Activated B cell treated with CpG ODN at 0.5 μM for 24 hours (primary cell): ENCODE data around the gene SPATS2. TPM values are rescaled to one million over a fixed set of nuclear protein-coding genes. Genes with fewer than 3 reads are reported as not detected.

Experiments
- ATAC-seq: fragments of 200-7000 bp; cut with Tn5 transposase; one replicate; pipeline ENCODE4 v1.10.0; 2021; ENCODE audit warnings: low read depth, mild to moderate bottlenecking, moderate library complexity
- CTCF ChIA-PET: fragments of 350-600 bp; sonication (Branson Sonifier 250); formaldehyde crosslinking; loops from one replicate; lab custom pipeline; 2021; ENCODE audit warnings: antibody characterized with exemption; lab: Charles Lee
- POLR2A ChIA-PET: fragments of 350-600 bp; sonication (Branson Sonifier 250); formaldehyde crosslinking; loops from one replicate; lab custom pipeline; 2021; ENCODE audit warnings: antibody characterized with exemption; lab: Charles Lee
- DNase-seq: peaks from one replicate; pipeline ENCODE4 v3.0.0; 2022
- H3K27ac Mint-ChIP-seq: one replicate; pipeline ENCODE4 v1.8.0; 2020; ENCODE audit warnings: mixed read lengths
- H3K27me3 Mint-ChIP-seq: one replicate; pipeline ENCODE4 v1.8.0; 2021; ENCODE audit warnings: mixed read lengths
- H3K36me3 Mint-ChIP-seq: one replicate; pipeline ENCODE4 v1.8.0; 2021; ENCODE audit warnings: low read depth, mixed read lengths
- H3K4me1 Mint-ChIP-seq: one replicate; pipeline ENCODE4 v1.8.0; 2021; ENCODE audit warnings: mixed read lengths
- H3K4me3 Mint-ChIP-seq: one replicate; pipeline ENCODE4 v1.8.0; 2020; ENCODE audit warnings: mild to moderate bottlenecking, mixed read lengths
- H3K9me3 Mint-ChIP-seq: one replicate; pipeline ENCODE4 v1.8.0; 2020; ENCODE audit warnings: mixed read lengths
- CTCF ChIP-seq: fragments of 200-600 bp; IDR thresholded peaks from one replicate; pipeline ENCODE4 v1.8.0; 2022; ENCODE audit warnings: antibody characterized with exemption, mild to moderate bottlenecking
- intact Hi-C: fragments of 100-400 bp; cut with micrococcal nuclease; formaldehyde crosslinking; loops from one replicate; pipeline ENCODE4 v1.15.1; 2024
- total RNA-seq: library from RNA; stranded (reverse); gene quantifications from 2 replicates; pipeline ENCODE4 v1.2.3, GENCODE V29; 2022

SPATS2 gene
- total RNA-seq, 1 donor from 2014 or later: 18.9 TPM

DNA sequence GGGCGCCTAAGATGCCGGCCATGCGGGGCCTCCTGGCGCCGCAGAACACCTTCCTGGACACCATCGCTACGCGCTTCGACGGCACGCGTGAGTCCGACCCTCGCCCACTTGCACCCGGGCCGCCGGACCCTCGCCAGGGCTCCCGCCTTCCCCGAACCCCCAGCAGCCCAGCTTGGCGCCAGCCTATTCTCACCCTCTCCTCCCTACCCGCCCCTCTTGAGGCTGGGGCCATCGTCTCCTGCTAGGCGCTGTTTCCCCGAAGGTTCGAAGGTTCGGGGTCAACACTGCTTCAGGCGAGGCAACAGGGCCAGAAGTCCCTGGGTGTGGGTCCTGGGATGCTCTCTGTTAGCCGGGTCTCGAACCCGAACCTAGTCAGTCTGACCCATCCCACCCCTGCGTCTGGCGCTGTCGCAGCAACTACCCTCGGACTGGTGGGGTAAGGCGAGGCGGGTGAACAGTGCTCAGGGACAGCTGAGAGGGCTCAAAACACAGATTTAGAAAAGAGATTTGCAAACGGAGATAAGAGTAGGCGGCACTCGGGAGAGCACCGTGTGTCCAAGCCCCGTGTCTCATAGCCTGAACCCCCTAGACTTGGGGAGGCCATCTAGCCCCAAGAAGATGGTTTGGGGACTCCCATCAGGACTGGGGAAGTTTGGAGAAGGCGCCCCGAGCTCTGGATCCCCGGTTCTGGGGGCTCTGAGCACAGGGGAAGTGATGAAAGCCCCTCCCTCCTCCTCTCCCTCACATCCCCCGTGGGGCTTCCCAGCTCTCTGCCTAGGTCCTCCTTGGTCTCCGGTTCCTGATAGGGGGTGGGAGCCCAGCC is 172.4 kb downstream of the SPATS2 start:
- H3K27me3 Mint-ChIP-seq: peaks cover 29% of the 10 kb centered on the region

DNA sequence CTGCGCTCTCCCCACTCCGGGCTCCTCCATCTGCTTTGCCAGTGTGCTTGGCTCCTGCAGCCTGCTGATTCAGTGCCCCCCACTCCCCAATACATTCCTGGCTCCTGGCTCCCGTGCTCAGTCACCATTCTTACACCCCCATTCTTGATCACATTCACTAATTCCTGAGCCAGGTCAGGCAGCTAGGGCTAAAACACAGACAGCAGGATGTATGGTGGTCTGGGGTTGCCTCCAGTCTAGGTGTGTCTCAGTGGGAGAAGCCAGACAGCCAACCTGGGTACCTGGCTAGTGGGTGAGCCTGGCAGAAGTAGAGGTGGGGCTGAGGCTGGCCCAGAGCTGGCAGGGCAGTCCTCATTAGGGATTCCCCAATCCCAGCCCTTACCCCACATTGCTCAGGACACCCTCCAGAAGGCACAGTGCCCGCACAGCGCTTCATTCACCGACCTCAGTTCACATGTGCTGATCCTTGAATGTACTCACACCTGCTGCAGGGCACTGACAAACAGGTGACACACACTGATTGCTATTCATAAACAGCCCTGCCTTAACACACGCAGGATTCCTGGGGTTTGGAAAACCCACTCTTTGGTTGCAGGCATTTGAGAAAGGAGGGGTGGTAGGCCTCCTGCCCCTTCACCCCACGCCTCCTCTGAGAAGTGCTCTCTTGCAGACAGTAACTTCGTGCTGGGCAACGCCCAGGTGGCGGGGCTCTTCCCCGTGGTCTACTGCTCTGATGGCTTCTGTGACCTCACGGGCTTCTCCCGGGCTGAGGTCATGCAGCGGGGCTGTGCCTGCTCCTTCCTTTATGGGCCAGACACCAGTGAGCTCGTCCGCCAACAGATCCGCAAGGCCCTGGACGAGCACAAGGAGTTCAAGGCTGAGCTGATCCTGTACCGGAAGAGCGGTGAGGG is 173.2 kb downstream of the SPATS2 start:
- Mint-ChIP-seq H3K9me3 (no peaks in the 10 kb centered on the region), H3K36me3 (no peaks in the 10 kb centered on the region), H3K27me3 (peaks cover 32% of the 10 kb centered on the region), H3K4me3 (peak overlapping the region; percentile 61), H3K4me1 (peaks cover 43% of the 10 kb centered on the region), H3K27ac (no peak overlapping the region)
- no peak for ATAC-seq
- intact Hi-C loops: no loop called here
- DNase-seq: no peak
- CTCF ChIA-PET: no interaction called here
- POLR2A ChIA-PET: interaction anchor here (0.7 to 1.2 kb wide), 2 partner anchors 27 to 222 kb away, joined by 3 to 4 read pairs; no protein-coding TSS in a partner anchor
- no peak for TF ChIP-seq CTCF

More for the DNA sequence above, 172.4 kb downstream of the SPATS2 start:
- DNase-seq (no peak), ATAC-seq (no peak)
- CTCF ChIA-PET: interaction anchor here (2.2 kb wide), 1 partner anchor 181 kb away, joined by 7 read pairs; no protein-coding TSS in a partner anchor
- H3K9me3 Mint-ChIP-seq: no peaks in the 10 kb centered on the region
- POLR2A ChIA-PET: interaction anchor here (0.7 to 1.2 kb wide), 2 partner anchors 28 to 223 kb away, joined by 3 to 4 read pairs; no protein-coding TSS in a partner anchor
- peak overlapping the region; percentile 72 for H3K4me3 Mint-ChIP-seq
- no peaks in the 10 kb centered on the region for H3K36me3 Mint-ChIP-seq
- intact Hi-C loops: loop anchor here (1.0 to 2.0 kb wide), 2 partner anchors 10 to 27 kb away; no protein-coding TSS in a partner anchor
- TF ChIP-seq CTCF: no peak
- H3K27ac Mint-ChIP-seq: no peak overlapping the region
- H3K4me1 Mint-ChIP-seq: peaks cover 43% of the 10 kb centered on the region

- Mint-ChIP-seq H3K36me3 (no peaks in the 10 kb centered on the region), H3K9me3 (no peaks in the 10 kb centered on the region), H3K27me3 (peaks cover 34% of the 10 kb centered on the region), H3K27ac (no peak overlapping the region), H3K4me3 (no peak overlapping the region), H3K4me1 (peaks cover 41% of the 10 kb centered on the region)
- ChIA-PET POLR2A (no interaction called here), CTCF (no interaction called here)
- TF ChIP-seq CTCF: no peak
- DNase-seq (no peak), ATAC-seq (no peak)
- intact Hi-C loops: no loop called here
These were observed 174.0 kb downstream of the SPATS2 start for GRCh38 chr12:49541140-49541861.

DNA sequence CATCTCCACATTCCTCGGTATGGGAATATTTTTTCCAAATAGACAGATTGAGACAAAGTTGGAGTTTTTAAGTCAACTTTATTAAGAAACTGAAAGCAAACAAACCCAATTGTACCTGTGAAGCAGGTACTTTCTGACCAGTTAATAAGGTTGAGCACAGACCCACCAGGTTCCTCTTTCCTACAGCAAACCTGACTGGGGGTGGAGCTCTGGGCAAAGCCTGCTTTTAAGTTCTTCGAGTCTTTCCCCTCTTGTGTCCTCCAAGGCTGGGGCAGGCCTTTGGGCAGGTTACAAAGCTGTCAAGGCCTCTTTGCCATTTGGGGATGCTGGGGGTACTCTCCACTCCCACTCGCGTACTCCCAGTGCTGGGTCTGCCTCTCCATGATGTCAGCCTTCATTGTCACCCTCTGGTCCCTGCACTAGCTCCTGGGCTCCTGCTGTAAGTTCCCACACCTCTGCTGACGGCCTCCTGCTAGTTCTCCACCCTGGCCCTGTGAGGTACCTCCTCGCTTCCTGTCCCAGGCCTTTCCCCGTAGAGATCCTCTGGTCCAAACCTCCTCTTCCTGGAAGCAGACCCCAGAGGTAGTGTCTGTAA is 174.7 kb downstream of the SPATS2 start:
- DNase-seq (no peak), ATAC-seq (no peak)
- CTCF ChIA-PET: no interaction called here
- no peak overlapping the region for H3K4me3 Mint-ChIP-seq
- TF ChIP-seq CTCF: no peak
- no peak overlapping the region for H3K27ac Mint-ChIP-seq
- H3K27me3 Mint-ChIP-seq: peaks cover 29% of the 10 kb centered on the region
- H3K36me3 Mint-ChIP-seq: no peaks in the 10 kb centered on the region
- no peaks in the 10 kb centered on the region for H3K9me3 Mint-ChIP-seq
- intact Hi-C loops: no loop called here
- POLR2A ChIA-PET: no interaction called here
- peaks cover 34% of the 10 kb centered on the region for H3K4me1 Mint-ChIP-seq
